Gastroesophageal sphincter (tissue), 4 donors: Measurements from ENCODE around the gene NFATC2IP. TPM values are rescaled to one million over a fixed set of nuclear protein-coding genes. Genes with fewer than 3 reads are reported as not detected.

Experiments
- ATAC-seq: fragments of 150-250 bp; one replicate; pipeline ENCODE4 v1.9.1; 2016; ENCODE audit warnings: mild to moderate bottlenecking, moderate library complexity
- H3K27ac ChIP-seq, 4 donors: fragments of 200-600 bp; sonication (generic) in 3 of 4; 1 replicate in 3 of 4; 2 replicates in 1 of 4; pipeline ENCODE4 v1.5.1; 2016 to 2019
- H3K27me3 ChIP-seq: fragments of 200-600 bp; sonication (generic); one replicate; pipeline ENCODE4 v1.5.1; 2019
- H3K36me3 ChIP-seq, 2 donors: fragments of 200-600 bp; sonication (generic); one replicate each; pipeline ENCODE4 v1.5.1; 2019; ENCODE audit warnings: control low read depth in 1 of 2
- H3K4me1 ChIP-seq, 3 donors: fragments of 200-600 bp; sonication (generic); 1 replicate in 2 of 3; 2 replicates in 1 of 3; pipeline ENCODE4 v1.5.1; 2016 to 2019; ENCODE audit warnings: control low read depth in 2 of 3
- H3K4me3 ChIP-seq, 2 donors: fragments of 200-600 bp; sonication (generic); one replicate each; pipeline ENCODE4 v1.5.1; 2019; ENCODE audit warnings: mild to moderate bottlenecking in 1 of 2, moderate library complexity in 1 of 2
- H3K9me3 ChIP-seq, 3 donors: fragments of 200-600 bp; sonication (generic); one replicate each; pipeline ENCODE4 v1.5.1; 2017 to 2019; ENCODE audit warnings: control low read depth in 2 of 3
- CTCF ChIP-seq, 4 experiments: fragments of 200-600 bp in 2 of 4; fragments of 450-650 bp in 2 of 4; sonication (generic) in 1 of 4; IDR thresholded peaks; one replicate each; pipeline ENCODE4 v1.5.1; 2017 to 2019; ENCODE audit warnings: antibody characterized with exemption in 4 of 4, mild to moderate bottlenecking in 2 of 4, moderate library complexity in 2 of 4
- EP300 ChIP-seq: sonication (generic); formaldehyde crosslinking; IDR thresholded peaks from one replicate; pipeline ENCODE4 v1.6.1; 2017; ENCODE audit warnings: antibody characterized with exemption, mild to moderate bottlenecking
- POLR2A ChIP-seq, 2 donors: fragments of 450-650 bp; IDR thresholded peaks; one replicate each; pipeline ENCODE4 v1.6.1; 2017; ENCODE audit warnings: antibody characterized with exemption in 2 of 2, mild to moderate bottlenecking in 2 of 2, moderate library complexity in 1 of 2
- POLR2AphosphoS5 ChIP-seq: sonication (generic); formaldehyde crosslinking; IDR thresholded peaks from one replicate; pipeline ENCODE4 v1.6.1; 2017; ENCODE audit warnings: antibody characterized with exemption
- WGBS, 2 donors: methylation state at CpG; one replicate each; pipeline ENCODE4 v1.1.5; 2018; ENCODE audit warnings: low coverage in 1 of 2; 5-methylcytosine and 5-hydroxymethylcytosine counted together
- total RNA-seq, 4 donors: library from RNA; depleted of rRNA; stranded (reverse); fragments of >200 nt; gene quantifications; one replicate each; pipeline ENCODE4 v1.1.0, GENCODE V29; 2016

NFATC2IP gene
- total RNA-seq, 4 donors from 2014 or later: 13.9 to 28.0 (median 22.8) TPM

GRCh38 chr16:28951410-28951943, 740 bp downstream of the NFATC2IP start:
- ATAC-seq: no peak
- WGBS, 2 donors: 0 to 3% methylated on average over 4 to 7 of the region's 17 CpGs
- no peaks in the 10 kb centered on the region for H3K27me3 ChIP-seq
- H3K4me3 ChIP-seq: peak overlapping the region; percentile 62 to 97
- H3K4me1 ChIP-seq: peaks cover 0 to 28% (median 9%) of the 10 kb centered on the region in 3 donors
- TF ChIP-seq EP300 (no peak), POLR2AphosphoS5 (no peak), CTCF (IDR thresholded peaks at IDR 0.05) (no peak), POLR2A (IDR thresholded peaks at IDR 0.05) (no peak)
- H3K27ac ChIP-seq: peak overlapping the region; percentile 44 to 90 (median 88)
- H3K9me3 ChIP-seq: no peaks in the 10 kb centered on the region
- peaks cover 0 to 43% of the 10 kb centered on the region in 2 donors for H3K36me3 ChIP-seq

DNA sequence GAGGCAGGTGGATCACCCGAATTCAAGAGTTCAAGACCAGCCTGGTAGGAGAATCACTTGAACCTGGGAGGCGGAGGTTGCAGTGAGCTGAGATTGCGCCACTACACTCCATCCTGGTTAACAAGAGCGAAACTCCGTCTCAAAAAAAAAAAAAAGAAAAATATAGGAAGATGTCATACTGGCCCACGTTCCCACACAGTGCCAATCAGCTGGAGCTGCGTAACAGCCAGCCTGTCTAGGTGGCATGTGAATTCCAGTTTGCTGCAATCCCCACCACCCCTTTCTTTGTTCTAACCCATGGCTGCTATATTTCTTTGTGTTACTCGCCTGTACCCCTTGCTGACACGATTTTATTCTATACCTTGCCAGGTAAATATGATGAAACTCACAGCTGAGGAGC, 7.5 kb downstream of the NFATC2IP start:
- no peaks in the 10 kb centered on the region for H3K27me3 ChIP-seq
- peaks cover 0 to 100% of the 10 kb centered on the region in 2 donors for H3K36me3 ChIP-seq
- no peak for TF ChIP-seq POLR2A (IDR thresholded peaks at IDR 0.05)
- TF ChIP-seq POLR2AphosphoS5: no peak
- TF ChIP-seq EP300: no peak
- TF ChIP-seq CTCF (IDR thresholded peaks at IDR 0.05): no peak
- 91 to 92% methylated on average over 8 of the region's 9 CpGs for WGBS, 2 donors
- H3K9me3 ChIP-seq: no peaks in the 10 kb centered on the region
- peaks cover 0 to 2% (median 0%) of the 10 kb centered on the region in 3 donors for H3K4me1 ChIP-seq
- ATAC-seq: no peak
- no peak overlapping the region for H3K4me3 ChIP-seq
- no peak overlapping the region for H3K27ac ChIP-seq

GRCh38 chr16:28958836-28959235, 8.1 kb downstream of the NFATC2IP start:
- no peaks in the 10 kb centered on the region for H3K9me3 ChIP-seq
- TF ChIP-seq POLR2AphosphoS5: no peak
- TF ChIP-seq EP300: no peak
- no peak for TF ChIP-seq POLR2A (IDR thresholded peaks at IDR 0.05)
- TF ChIP-seq CTCF (IDR thresholded peaks at IDR 0.05): no peak
- no peak for ATAC-seq
- 95% methylated on average over 6 of the region's 6 CpGs; no CpG with 5 or more reads in 1 of the 2 donors for WGBS, 2 donors
- H3K27me3 ChIP-seq: no peaks in the 10 kb centered on the region
- H3K36me3 ChIP-seq: peaks cover 0 to 100% of the 10 kb centered on the region in 2 donors
- H3K27ac ChIP-seq: no peak overlapping the region
- H3K4me1 ChIP-seq: no peaks in the 10 kb centered on the region
- H3K4me3 ChIP-seq: no peak overlapping the region

DNA sequence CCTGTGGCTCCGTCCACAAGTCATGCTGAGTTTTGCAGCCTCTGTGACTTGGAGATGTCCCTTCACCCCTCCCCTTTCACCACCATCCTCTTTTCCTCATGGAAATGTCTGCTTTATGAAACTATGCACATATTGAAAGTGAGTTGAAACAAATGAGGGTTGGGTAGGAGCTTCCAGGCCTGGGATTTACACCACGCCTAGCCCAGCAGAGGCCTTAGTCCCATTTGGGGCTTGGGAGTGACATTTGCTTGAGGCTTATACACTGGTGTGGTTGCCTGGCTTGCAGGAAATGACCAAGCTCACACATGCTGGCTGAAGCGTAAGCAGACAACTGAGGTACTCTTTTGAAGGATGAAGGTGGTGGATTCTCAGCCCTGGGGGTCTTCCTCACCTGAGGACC, 13.3 kb downstream of the NFATC2IP start:
- no peak for TF ChIP-seq EP300
- TF ChIP-seq POLR2AphosphoS5: no peak
- TF ChIP-seq CTCF (IDR thresholded peaks at IDR 0.05): no peak
- TF ChIP-seq POLR2A (IDR thresholded peaks at IDR 0.05): no peak
- Histone ChIP-seq H3K27me3 (no peaks in the 10 kb centered on the region), H3K4me1 (no peaks in the 10 kb centered on the region), H3K4me3 (no peak overlapping the region), H3K27ac (no peak overlapping the region), H3K9me3 (no peaks in the 10 kb centered on the region), H3K36me3 (peaks cover 0 to 70% of the 10 kb centered on the region in 2 donors)
- ATAC-seq: no peak
- WGBS, 2 donors: 75 to 100% methylated on average over 1 of the region's 3 CpGs

- Histone ChIP-seq H3K27ac (no peak overlapping the region), H3K27me3 (no peaks in the 10 kb centered on the region), H3K4me3 (no peak overlapping the region), H3K36me3 (peaks cover 0 to 65% of the 10 kb centered on the region in 2 donors), H3K9me3 (no peaks in the 10 kb centered on the region), H3K4me1 (no peaks in the 10 kb centered on the region)
- TF ChIP-seq POLR2A (IDR thresholded peaks at IDR 0.05) (no peak), EP300 (no peak), CTCF (IDR thresholded peaks at IDR 0.05) (no peak)
- no peak for ATAC-seq
- WGBS, 2 donors: 78 to 81% methylated on average over 2 of the region's 2 CpGs
Measured at GRCh38 chr16:28964496-28964895, 13.8 kb downstream of the NFATC2IP start.
